ENCODE measurements around the gene SOX12. TPM values are rescaled to one million over a fixed set of nuclear protein-coding genes. Genes with fewer than 3 reads are reported as not detected.

Gene SOX12
- total RNA-seq, 2 donors from 2014 or later, result 5.3 TPM

GRCh38 chr20:298776-299391, 26.5 kb upstream of the SOX12 start:
- Histone ChIP-seq H3K4me3 (peak overlapping the region; percentile 87 to 92), H3K27ac (peak overlapping the region; percentile 97 to 98), H3K36me3 (no peaks in the 10 kb centered on the region), H3K9me3 (no peaks in the 10 kb centered on the region), H3K27me3 (no peaks in the 10 kb centered on the region), H3K4me1 (peaks cover 0 to 39% of the 10 kb centered on the region in 2 donors)
- no peak for DNase-seq (ENCODE audit: low spot score)
- no peak for TF ChIP-seq CTCF (IDR thresholded peaks at IDR 0.05)

- TF ChIP-seq CTCF (IDR thresholded peaks at IDR 0.05), result no peak
- Histone ChIP-seq H3K4me1 (peaks cover 0 to 39% of the 10 kb centered on the region in 2 donors), H3K27me3 (no peaks in the 10 kb centered on the region), H3K27ac (no peak overlapping the region), H3K9me3 (no peaks in the 10 kb centered on the region), H3K36me3 (no peaks in the 10 kb centered on the region), H3K4me3 (peak overlapping the region in 1 of 2 donors; percentile 92)
- no peak for DNase-seq (ENCODE audit: low spot score)
Measured at GRCh38 chr20:300345-300990, 24.9 kb upstream of the SOX12 start.

GRCh38 chr20:301886-302848, 23.2 kb upstream of the SOX12 start:
- Histone ChIP-seq H3K4me3 (no peak overlapping the region), H3K36me3 (no peaks in the 10 kb centered on the region), H3K4me1 (peaks cover 0 to 31% of the 10 kb centered on the region in 2 donors), H3K9me3 (no peaks in the 10 kb centered on the region), H3K27ac (no peak overlapping the region), H3K27me3 (no peaks in the 10 kb centered on the region)
- no peak for DNase-seq (ENCODE audit: low spot score)
- no peak for TF ChIP-seq CTCF (IDR thresholded peaks at IDR 0.05)

GRCh38 chr20:305745-306144, 19.6 kb upstream of the SOX12 start:
- H3K36me3 ChIP-seq, result no peaks in the 10 kb centered on the region
- no peaks in the 10 kb centered on the region for H3K27me3 ChIP-seq
- H3K9me3 ChIP-seq, result no peaks in the 10 kb centered on the region
- DNase-seq (ENCODE audit: low spot score), result no peak
- H3K4me1 ChIP-seq, result peaks cover 0 to 24% of the 10 kb centered on the region in 2 donors
- H3K27ac ChIP-seq, result no peak overlapping the region
- H3K4me3 ChIP-seq, result no peak overlapping the region
- TF ChIP-seq CTCF (IDR thresholded peaks at IDR 0.05), result no peak

- peak overlapping the region in 1 of 2 donors; percentile 92 for H3K27ac ChIP-seq
- no peak for DNase-seq (ENCODE audit: low spot score)
- no peaks in the 10 kb centered on the region for H3K9me3 ChIP-seq
Measured at GRCh38 chr20:308427-309038, 16.8 kb upstream of the SOX12 start.

More at GRCh38 chr20:308427-309038, 16.8 kb upstream of the SOX12 start:
- TF ChIP-seq CTCF (IDR thresholded peaks at IDR 0.05), result no peak
- Histone ChIP-seq H3K4me3 (no peak overlapping the region), H3K4me1 (peaks cover 0 to 16% of the 10 kb centered on the region in 2 donors), H3K27me3 (no peaks in the 10 kb centered on the region), H3K36me3 (no peaks in the 10 kb centered on the region)

Data from right atrium auricular region (tissue), 2 donors.